Vagina (tissue), 2 donors: ENCODE results near the gene CYP2C19.

Source experiments
- CTCF ChIP-seq, 3 experiments: fragments of 450-650 bp in 2 of 3; fragments of 200-600 bp in 1 of 3; sonication (generic) in 1 of 3; IDR thresholded peaks; one replicate each; pipeline ENCODE4 v1.5.1; 2017 to 2019; ENCODE audit warnings: antibody characterized with exemption in 3 of 3, mild to moderate bottlenecking in 2 of 3, moderate library complexity in 2 of 3
- POLR2A ChIP-seq, 2 donors: fragments of 450-650 bp; IDR thresholded peaks; one replicate each; pipeline ENCODE4 v1.6.1; 2017; ENCODE audit warnings: antibody characterized with exemption in 2 of 2, mild to moderate bottlenecking in 2 of 2, moderate library complexity in 2 of 2

- TF ChIP-seq CTCF (IDR thresholded peaks at IDR 0.05) = no peak
- TF ChIP-seq POLR2A (IDR thresholded peaks at IDR 0.05) = no peak
Observed at GRCh38 chr10:94785211-94785610, 22.7 kb downstream of the CYP2C19 start.
